Loucy (cell line): ENCODE data around the gene SPCS2.

Experiments used
- H2AFZ ChIP-seq: fragments of 200-600 bp; sonication (generic); 2 replicates; pipeline ENCODE4 v1.6.0; 2016; ENCODE audit warnings: antibody characterized with exemption, mild to moderate bottlenecking, low read length, moderate library complexity
- H3F3A ChIP-seq: fragments of 200-600 bp; 2 replicates; pipeline ENCODE4 v1.6.0; 2016; ENCODE audit warnings: antibody characterized with exemption, low read depth, mild to moderate bottlenecking
- H3K27me3 ChIP-seq: fragments of 200-600 bp; sonication (generic); 2 replicates; pipeline ENCODE4 v1.6.1; 2014; ENCODE audit warnings: low read length, mild to moderate bottlenecking; ENCODE audit not compliant: insufficient read depth, poor library complexity, severe bottlenecking
- H3K36me3 ChIP-seq: fragments of 200-600 bp; sonication (generic); 2 replicates; pipeline ENCODE4 v1.6.1; 2016; ENCODE audit warnings: low read length; ENCODE audit not compliant: insufficient read depth
- H3K4me1 ChIP-seq: fragments of 200-600 bp; sonication (generic); 2 replicates; pipeline ENCODE4 v1.5.1; 2014; ENCODE audit warnings: low read length, mild to moderate bottlenecking; ENCODE audit not compliant: insufficient read depth, poor library complexity, severe bottlenecking
- H3K4me2 ChIP-seq: fragments of 200-600 bp; sonication (generic); 2 replicates; pipeline ENCODE4 v1.6.0; 2014; ENCODE audit warnings: antibody characterized with exemption, low read length, low read depth, mild to moderate bottlenecking; ENCODE audit not compliant: poor library complexity, severe bottlenecking
- H3K4me3 ChIP-seq: fragments of 200-600 bp; sonication (generic); 2 replicates; pipeline ENCODE4 v1.5.1; 2014; ENCODE audit warnings: low read length, mild to moderate bottlenecking, mixed read lengths; ENCODE audit not compliant: poor library complexity, severe bottlenecking
- H3K79me2 ChIP-seq: fragments of 200-600 bp; sonication (generic); 2 replicates; pipeline ENCODE4 v1.6.1; 2014; ENCODE audit warnings: low read length; ENCODE audit not compliant: insufficient read depth
- H3K9ac ChIP-seq: fragments of 200-600 bp; sonication (generic); 2 replicates; pipeline ENCODE4 v1.6.0; 2014; ENCODE audit warnings: mild to moderate bottlenecking, low read depth, low read length, moderate library complexity; ENCODE audit not compliant: poor library complexity, severe bottlenecking
- H3K9me2 ChIP-seq: fragments of 200-600 bp; sonication (generic); replicated peaks from 2 replicates; pipeline ENCODE4 v1.6.1; 2016; ENCODE audit warnings: low read depth, low read length, mixed read lengths
- H3K9me3 ChIP-seq: fragments of 200-600 bp; sonication (generic); 2 replicates; pipeline ENCODE4 v1.6.1; 2014; ENCODE audit warnings: mild to moderate bottlenecking, antibody characterized with exemption, low read length, low read depth; ENCODE audit not compliant: insufficient read depth
- H4K20me1 ChIP-seq: fragments of 200-600 bp; sonication (generic); 2 replicates; pipeline ENCODE4 v1.6.0; 2014; ENCODE audit warnings: antibody characterized with exemption, low read length, mild to moderate bottlenecking; ENCODE audit not compliant: insufficient read depth, poor library complexity, severe bottlenecking
- CTCF ChIP-seq: fragments of 200-600 bp; sonication (generic); conservative IDR thresholded peaks from 2 replicates; pipeline ENCODE4 v1.5.1; 2014; ENCODE audit warnings: mild to moderate bottlenecking, antibody characterized with exemption, low read length
- EZH2phosphoT487 ChIP-seq: fragments of 200-600 bp; IDR thresholded peaks from 2 replicates; pipeline ENCODE4 v1.6.1; 2018; ENCODE audit warnings: antibody characterized with exemption, mild to moderate bottlenecking, moderate library complexity, borderline replicate concordance

Gene SPCS2

GRCh38 chr11:74909385-74909784 is 39.7 kb upstream of the SPCS2 start:
- H2AFZ ChIP-seq = no peak overlapping the region
- H3K36me3 ChIP-seq = no peaks in the 10 kb centered on the region
- H3K27me3 ChIP-seq = no peaks in the 10 kb centered on the region
- no peak overlapping the region for H3K9ac ChIP-seq
- H3K9me2 ChIP-seq = no peaks in the 10 kb centered on the region
- no peak overlapping the region for H3K4me2 ChIP-seq
- TF ChIP-seq CTCF = no peak
- no peaks in the 10 kb centered on the region for H4K20me1 ChIP-seq
- H3K79me2 ChIP-seq = no peaks in the 10 kb centered on the region
- no peak overlapping the region for H3K4me3 ChIP-seq
- H3K9me3 ChIP-seq = no peaks in the 10 kb centered on the region
- H3K4me1 ChIP-seq = no peaks in the 10 kb centered on the region
- no peaks in the 10 kb centered on the region for H3F3A ChIP-seq

GRCh38 chr11:74909812-74910211 is 39.3 kb upstream of the SPCS2 start:
- H3K4me2 ChIP-seq = no peak overlapping the region
- no peaks in the 10 kb centered on the region for H3F3A ChIP-seq
- no peaks in the 10 kb centered on the region for H3K36me3 ChIP-seq
- H2AFZ ChIP-seq = no peak overlapping the region
- H4K20me1 ChIP-seq = no peaks in the 10 kb centered on the region
- H3K79me2 ChIP-seq = no peaks in the 10 kb centered on the region
- no peak overlapping the region for H3K9ac ChIP-seq
- no peaks in the 10 kb centered on the region for H3K9me3 ChIP-seq
- no peak for TF ChIP-seq CTCF
- no peak for TF ChIP-seq EZH2phosphoT487
- no peaks in the 10 kb centered on the region for H3K9me2 ChIP-seq
- H3K4me1 ChIP-seq = no peaks in the 10 kb centered on the region
- no peaks in the 10 kb centered on the region for H3K27me3 ChIP-seq
- H3K4me3 ChIP-seq = no peak overlapping the region

GRCh38 chr11:74923125-74923524 is 25.9 kb upstream of the SPCS2 start:
- Histone ChIP-seq H3K9ac (no peak overlapping the region), H3K9me3 (no peaks in the 10 kb centered on the region), H3K4me1 (peaks cover 21% of the 10 kb centered on the region), H3K9me2 (no peaks in the 10 kb centered on the region), H2AFZ (no peak overlapping the region), H3K79me2 (no peaks in the 10 kb centered on the region), H3K4me3 (no peak overlapping the region), H3K4me2 (no peak overlapping the region), H3K27me3 (no peaks in the 10 kb centered on the region), H3F3A (no peaks in the 10 kb centered on the region), H3K36me3 (no peaks in the 10 kb centered on the region), H4K20me1 (no peaks in the 10 kb centered on the region)
- no peak for TF ChIP-seq CTCF
- no peak for TF ChIP-seq EZH2phosphoT487
